ENCODE measurements around the gene GDPD5.

The GDPD5 gene

DNA sequence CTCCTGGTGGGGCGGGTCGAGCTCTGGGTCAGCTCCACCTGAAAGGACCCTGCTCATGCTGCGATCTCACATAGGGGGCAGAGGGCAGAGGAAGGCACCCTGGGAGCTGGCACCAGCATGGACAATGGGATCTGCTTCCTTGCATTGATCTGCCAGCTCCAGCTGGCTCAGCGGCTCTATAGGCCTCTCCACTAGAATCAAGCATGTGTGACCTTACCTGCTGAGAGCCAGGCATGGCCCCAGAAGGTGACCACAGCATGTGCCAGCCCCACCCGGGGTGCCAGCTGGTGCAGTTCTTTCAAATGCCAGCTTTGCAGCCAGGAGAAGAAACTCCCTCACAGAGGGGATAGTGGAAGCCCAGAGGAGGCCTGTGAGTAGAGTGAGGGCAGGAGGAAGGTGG is 70.8 kb downstream of the GDPD5 start:
- H3K4me2 ChIP-seq (ENCODE audit: low read length, poor library complexity, severe bottlenecking): no peak overlapping the region
- WGBS: 85% methylated on average over 5 of the region's 5 CpGs
- no peak overlapping the region for H2BK120ac ChIP-seq (ENCODE audit: low read depth, low read length)

DNA sequence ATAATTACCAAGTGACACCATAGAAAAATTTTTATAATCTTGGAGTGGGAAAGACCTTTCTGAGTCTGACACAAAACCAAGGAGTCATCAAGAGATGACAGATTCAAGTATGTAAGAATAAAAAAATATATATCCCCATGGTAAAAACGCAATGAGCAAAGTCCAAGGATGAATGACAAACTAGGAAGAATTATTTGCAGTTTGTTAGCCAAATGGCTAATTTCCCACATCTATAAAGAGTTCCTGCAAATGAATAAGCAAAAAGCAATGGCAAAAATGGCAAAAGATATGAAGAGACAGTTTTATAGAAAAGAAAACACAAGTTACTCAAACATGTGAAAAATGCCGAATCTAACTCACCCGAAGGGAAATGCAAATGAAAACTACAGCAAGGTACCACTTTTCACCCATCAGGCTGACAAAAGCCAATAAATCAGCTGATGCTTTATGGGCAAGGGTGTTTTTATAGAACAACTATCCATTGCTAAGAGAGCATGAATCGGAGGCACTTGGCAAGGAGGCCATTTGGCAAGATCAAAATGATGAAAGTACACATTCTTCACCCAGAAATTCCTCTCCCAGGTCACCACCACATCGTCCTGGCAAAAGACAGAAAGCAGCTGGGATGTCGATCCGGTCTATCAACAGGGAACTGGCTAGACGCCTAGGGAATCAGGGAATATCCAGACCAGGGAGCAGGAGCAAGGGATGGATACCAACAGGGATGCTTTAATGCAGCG is 71.7 kb downstream of the GDPD5 start:
- Histone ChIP-seq H3K27me3 (ENCODE audit: control insufficient read depth in 1 of 2, insufficient read depth in 1 of 2, low read length in 2 of 2) (peaks cover 6 to 14% of the 10 kb centered on the region in 2 experiments), H3K4ac (ENCODE audit: low read depth in 1 of 2, low read length in 2 of 2) (no peak overlapping the region), H3K36me3 (ENCODE audit: control insufficient read depth in 1 of 2, insufficient read depth in 2 of 2, low read depth in 1 of 2, low read length in 2 of 2) (no peaks in the 10 kb centered on the region), H3K4me2 (ENCODE audit: low read length, poor library complexity, severe bottlenecking) (no peak overlapping the region), H3K9ac (ENCODE audit: low read length) (no peak overlapping the region), H3K79me1 (replicated peaks; ENCODE audit: low read length, poor library complexity, severe bottlenecking) (no peaks in the 10 kb centered on the region), H3K9me3 (ENCODE audit: control insufficient read depth, low read length) (no peaks in the 10 kb centered on the region), H2BK12ac (ENCODE audit: low read length in 2 of 2) (no peak overlapping the region), H2BK5ac (ENCODE audit: low read depth, low read length, poor library complexity, severe bottlenecking) (no peak overlapping the region), H3K4me3 (ENCODE audit: insufficient read depth in 1 of 2, low read depth in 1 of 2, low read length in 2 of 2) (peak overlapping the region in 1 of 2 experiments; percentile 25), H3K18ac (ENCODE audit: low read depth in 1 of 2, low read length in 2 of 2) (no peak overlapping the region), H2BK120ac (ENCODE audit: low read depth, low read length) (no peak overlapping the region), H4K8ac (ENCODE audit: low read length) (no peak overlapping the region), H4K91ac (ENCODE audit: low read length) (no peak overlapping the region), H2BK15ac (ENCODE audit: low read depth, poor library complexity, severe bottlenecking) (no peak overlapping the region), H3K27ac (ENCODE audit: low read length, poor library complexity, severe bottlenecking) (no peak overlapping the region), H2AK5ac (ENCODE audit: low read length, severe bottlenecking) (no peak overlapping the region), H3K23ac (ENCODE audit: low read length in 2 of 2) (no peak overlapping the region), H3K14ac (ENCODE audit: low read length in 2 of 2) (no peak overlapping the region), H3K4me1 (ENCODE audit: control insufficient read depth, insufficient read depth, low read depth, low read length) (peaks cover 3% of the 10 kb centered on the region), H2AFZ (ENCODE audit: low read depth, low read length) (no peak overlapping the region)
- DNase-seq: no peak
- WGBS: 96% methylated on average over 6 of the region's 9 CpGs

More for the DNA sequence above, 70.8 kb downstream of the GDPD5 start:
- no peaks in the 10 kb centered on the region for H3K79me1 ChIP-seq (replicated peaks; ENCODE audit: low read length, poor library complexity, severe bottlenecking)
- no peaks in the 10 kb centered on the region for H3K36me3 ChIP-seq (ENCODE audit: control insufficient read depth in 1 of 2, insufficient read depth in 2 of 2, low read depth in 1 of 2, low read length in 2 of 2)
- H4K8ac ChIP-seq (ENCODE audit: low read length): no peak overlapping the region
- H3K4me3 ChIP-seq (ENCODE audit: insufficient read depth in 1 of 2, low read depth in 1 of 2, low read length in 2 of 2): no peak overlapping the region
- no peak overlapping the region for H2AK5ac ChIP-seq (ENCODE audit: low read length, severe bottlenecking)
- no peak overlapping the region for H2AFZ ChIP-seq (ENCODE audit: low read depth, low read length)
- H4K91ac ChIP-seq (ENCODE audit: low read length): no peak overlapping the region
- H3K9ac ChIP-seq (ENCODE audit: low read length): no peak overlapping the region
- H3K18ac ChIP-seq (ENCODE audit: low read depth in 1 of 2, low read length in 2 of 2): no peak overlapping the region
- H3K9me3 ChIP-seq (ENCODE audit: control insufficient read depth, low read length): no peaks in the 10 kb centered on the region
- H3K14ac ChIP-seq (ENCODE audit: low read length in 2 of 2): no peak overlapping the region
- H3K4me1 ChIP-seq (ENCODE audit: control insufficient read depth, insufficient read depth, low read depth, low read length): peaks cover 3% of the 10 kb centered on the region
- no peak for DNase-seq
- H2BK12ac ChIP-seq (ENCODE audit: low read length in 2 of 2): no peak overlapping the region
- H3K27ac ChIP-seq (ENCODE audit: low read length, poor library complexity, severe bottlenecking): no peak overlapping the region
- H3K23ac ChIP-seq (ENCODE audit: low read length in 2 of 2): no peak overlapping the region
- no peak overlapping the region for H2BK5ac ChIP-seq (ENCODE audit: low read depth, low read length, poor library complexity, severe bottlenecking)
- no peak overlapping the region for H2BK15ac ChIP-seq (ENCODE audit: low read depth, poor library complexity, severe bottlenecking)
- H3K4ac ChIP-seq (ENCODE audit: low read depth in 1 of 2, low read length in 2 of 2): no peak overlapping the region
- peaks cover under 1 to 9% of the 10 kb centered on the region in 2 experiments for H3K27me3 ChIP-seq (ENCODE audit: control insufficient read depth in 1 of 2, insufficient read depth in 1 of 2, low read length in 2 of 2)

DNA sequence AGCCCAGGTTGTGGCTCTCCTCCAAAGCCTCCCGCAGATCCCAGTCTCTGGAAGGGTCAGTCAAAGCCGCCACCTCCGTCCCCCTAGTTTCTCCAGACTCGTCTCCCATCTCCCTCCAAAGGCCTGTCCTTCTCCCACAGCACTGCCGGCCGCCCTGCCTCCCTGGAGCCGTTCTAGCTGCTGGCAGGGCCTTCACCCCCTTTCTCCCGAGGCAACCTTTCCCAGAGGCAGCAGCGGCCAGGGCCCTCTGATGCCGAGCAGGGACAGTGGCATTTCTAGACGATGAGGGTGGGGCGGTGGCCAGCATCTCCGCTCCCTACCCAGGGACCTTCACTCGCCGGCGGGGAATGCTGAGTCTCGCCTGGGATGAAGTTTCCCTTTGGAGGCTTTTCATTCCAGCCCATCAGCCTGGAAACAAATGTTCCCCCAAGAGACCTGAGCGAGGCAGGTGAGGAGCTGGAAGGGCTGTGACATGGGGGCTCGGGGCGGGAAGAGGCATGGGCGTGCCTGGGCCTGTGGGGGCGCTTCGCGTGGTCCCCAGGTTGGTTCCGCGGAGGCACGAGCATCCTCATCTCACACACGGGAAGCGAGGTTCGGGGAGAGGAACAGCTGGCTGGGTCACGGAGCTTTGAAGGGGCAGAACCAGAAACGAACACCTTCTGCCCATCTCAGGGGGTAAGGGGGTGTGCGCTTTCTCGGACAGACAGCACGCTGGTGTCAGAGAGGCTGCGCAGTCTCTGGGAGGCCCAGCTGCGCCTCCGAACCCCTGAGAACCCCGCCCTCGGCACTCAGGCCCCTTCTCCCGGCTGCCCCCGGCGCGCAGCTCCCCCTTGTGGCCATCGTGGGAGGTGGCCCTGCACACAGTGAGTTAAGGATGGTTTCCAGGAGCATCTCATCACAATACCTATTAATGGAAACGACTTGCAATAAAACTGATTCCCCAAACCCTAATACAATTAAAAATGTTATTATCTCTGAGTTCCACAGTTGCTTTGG is 74.6 kb downstream of the GDPD5 start:
- H3K4me1 ChIP-seq (ENCODE audit: control insufficient read depth, insufficient read depth, low read depth, low read length): peaks cover 3% of the 10 kb centered on the region
- no peaks in the 10 kb centered on the region for H3K36me3 ChIP-seq (ENCODE audit: control insufficient read depth in 1 of 2, insufficient read depth in 2 of 2, low read depth in 1 of 2, low read length in 2 of 2)
- no peak overlapping the region for H4K91ac ChIP-seq (ENCODE audit: low read length)
- no peak overlapping the region for H3K9ac ChIP-seq (ENCODE audit: low read length)
- no peaks in the 10 kb centered on the region for H3K79me1 ChIP-seq (replicated peaks; ENCODE audit: low read length, poor library complexity, severe bottlenecking)
- 65% methylated on average over 46 of the region's 46 CpGs for WGBS
- DNase-seq: no peak
- H2BK5ac ChIP-seq (ENCODE audit: low read depth, low read length, poor library complexity, severe bottlenecking): no peak overlapping the region
- H3K14ac ChIP-seq (ENCODE audit: low read length in 2 of 2): no peak overlapping the region
- no peak overlapping the region for H3K4me2 ChIP-seq (ENCODE audit: low read length, poor library complexity, severe bottlenecking)
- H3K27ac ChIP-seq (ENCODE audit: low read length, poor library complexity, severe bottlenecking): no peak overlapping the region
- peak overlapping the region; percentile 31 for H4K8ac ChIP-seq (ENCODE audit: low read length)
- H2BK120ac ChIP-seq (ENCODE audit: low read depth, low read length): no peak overlapping the region
- H3K4ac ChIP-seq (ENCODE audit: low read depth in 1 of 2, low read length in 2 of 2): no peak overlapping the region
- H3K4me3 ChIP-seq (ENCODE audit: insufficient read depth in 1 of 2, low read depth in 1 of 2, low read length in 2 of 2): no peak overlapping the region
- H2BK12ac ChIP-seq (ENCODE audit: low read length in 2 of 2): no peak overlapping the region
- no peaks in the 10 kb centered on the region for H3K9me3 ChIP-seq (ENCODE audit: control insufficient read depth, low read length)
- H3K18ac ChIP-seq (ENCODE audit: low read depth in 1 of 2, low read length in 2 of 2): no peak overlapping the region
- no peak overlapping the region for H2AFZ ChIP-seq (ENCODE audit: low read depth, low read length)
- H3K23ac ChIP-seq (ENCODE audit: low read length in 2 of 2): no peak overlapping the region
- H2AK5ac ChIP-seq (ENCODE audit: low read length, severe bottlenecking): no peak overlapping the region
- no peak overlapping the region for H2BK15ac ChIP-seq (ENCODE audit: low read depth, poor library complexity, severe bottlenecking)
- peaks cover 6 to 13% of the 10 kb centered on the region in 2 experiments for H3K27me3 ChIP-seq (ENCODE audit: control insufficient read depth in 1 of 2, insufficient read depth in 1 of 2, low read length in 2 of 2)

DNA sequence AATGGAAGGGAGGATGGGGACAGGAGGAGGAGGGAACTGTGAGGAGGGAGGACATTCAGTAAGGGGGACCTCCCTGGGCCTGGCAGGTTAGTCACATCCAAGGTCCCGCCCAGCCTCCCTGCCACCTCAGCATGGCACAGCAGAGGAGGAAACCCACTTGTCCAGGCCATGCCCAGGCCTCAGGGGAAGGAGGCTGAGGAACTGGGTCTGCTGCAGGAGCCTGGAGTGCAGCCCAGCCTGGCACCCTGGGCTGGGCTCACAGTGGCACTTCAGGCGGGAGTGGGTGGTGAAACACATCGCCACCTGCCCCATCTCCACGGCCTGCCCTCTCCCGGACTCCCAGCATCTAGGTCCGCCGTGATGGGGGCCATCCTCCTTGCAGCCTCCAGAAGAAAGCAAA is 75.5 kb downstream of the GDPD5 start:
- 94% methylated on average over 7 of the region's 7 CpGs for WGBS
- no peaks in the 10 kb centered on the region for H3K36me3 ChIP-seq (ENCODE audit: control insufficient read depth in 1 of 2, insufficient read depth in 2 of 2, low read depth in 1 of 2, low read length in 2 of 2)

More for the DNA sequence above, 75.5 kb downstream of the GDPD5 start:
- peak overlapping the region in 1 of 2 experiments; percentile 10 for H3K14ac ChIP-seq (ENCODE audit: low read length in 2 of 2)
- H2BK15ac ChIP-seq (ENCODE audit: low read depth, poor library complexity, severe bottlenecking): no peak overlapping the region
- no peak overlapping the region for H3K4me3 ChIP-seq (ENCODE audit: insufficient read depth in 1 of 2, low read depth in 1 of 2, low read length in 2 of 2)
- H3K4me1 ChIP-seq (ENCODE audit: control insufficient read depth, insufficient read depth, low read depth, low read length): peaks cover 5% of the 10 kb centered on the region
- no peak overlapping the region for H4K8ac ChIP-seq (ENCODE audit: low read length)
- H3K27ac ChIP-seq (ENCODE audit: low read length, poor library complexity, severe bottlenecking): no peak overlapping the region
- no peak overlapping the region for H4K91ac ChIP-seq (ENCODE audit: low read length)
- no peak overlapping the region for H3K4ac ChIP-seq (ENCODE audit: low read depth in 1 of 2, low read length in 2 of 2)
- H2BK120ac ChIP-seq (ENCODE audit: low read depth, low read length): no peak overlapping the region
- no peak overlapping the region for H2BK5ac ChIP-seq (ENCODE audit: low read depth, low read length, poor library complexity, severe bottlenecking)
- peaks cover 5 to 6% of the 10 kb centered on the region in 2 experiments for H3K27me3 ChIP-seq (ENCODE audit: control insufficient read depth in 1 of 2, insufficient read depth in 1 of 2, low read length in 2 of 2)
- H2BK12ac ChIP-seq (ENCODE audit: low read length in 2 of 2): no peak overlapping the region
- no peak overlapping the region for H2AK5ac ChIP-seq (ENCODE audit: low read length, severe bottlenecking)
- no peaks in the 10 kb centered on the region for H3K9me3 ChIP-seq (ENCODE audit: control insufficient read depth, low read length)
- H3K79me1 ChIP-seq (replicated peaks; ENCODE audit: low read length, poor library complexity, severe bottlenecking): no peaks in the 10 kb centered on the region
- H3K23ac ChIP-seq (ENCODE audit: low read length in 2 of 2): no peak overlapping the region
- H3K9ac ChIP-seq (ENCODE audit: low read length): no peak overlapping the region
- no peak overlapping the region for H2AFZ ChIP-seq (ENCODE audit: low read depth, low read length)
- no peak overlapping the region for H3K18ac ChIP-seq (ENCODE audit: low read depth in 1 of 2, low read length in 2 of 2)
- no peak overlapping the region for H3K4me2 ChIP-seq (ENCODE audit: low read length, poor library complexity, severe bottlenecking)
- no peak for DNase-seq
